AG08396 (cell line): ENCODE measurements around the gene EML5.

Experiments
- DNase-seq: peaks from one replicate; pipeline ENCODE4 v3.0.0; 2012; ENCODE audit warnings: low spot score, mixed read lengths

EML5 gene

GRCh38 chr14:88562532-88562830 is 230.3 kb downstream of the EML5 start:
- no peak for DNase-seq
